RCC 7860 (cell line): ENCODE results near the gene ARHGAP22.
A peak's percentile ranks its signal among the peaks of the same experiment; 100 is the strongest.

ENCODE experiments used
- DNase-seq: peaks from one replicate; pipeline ENCODE4 v3.0.0-alpha.2; 2015; ENCODE audit warnings: low spot score
- FAIRE-seq: peaks from 2 replicates; lab custom pipeline; 2012; peaks lifted over from hg19 to GRCh38; lab: Jason Lieb, UNC

ARHGAP22 gene

DNA sequence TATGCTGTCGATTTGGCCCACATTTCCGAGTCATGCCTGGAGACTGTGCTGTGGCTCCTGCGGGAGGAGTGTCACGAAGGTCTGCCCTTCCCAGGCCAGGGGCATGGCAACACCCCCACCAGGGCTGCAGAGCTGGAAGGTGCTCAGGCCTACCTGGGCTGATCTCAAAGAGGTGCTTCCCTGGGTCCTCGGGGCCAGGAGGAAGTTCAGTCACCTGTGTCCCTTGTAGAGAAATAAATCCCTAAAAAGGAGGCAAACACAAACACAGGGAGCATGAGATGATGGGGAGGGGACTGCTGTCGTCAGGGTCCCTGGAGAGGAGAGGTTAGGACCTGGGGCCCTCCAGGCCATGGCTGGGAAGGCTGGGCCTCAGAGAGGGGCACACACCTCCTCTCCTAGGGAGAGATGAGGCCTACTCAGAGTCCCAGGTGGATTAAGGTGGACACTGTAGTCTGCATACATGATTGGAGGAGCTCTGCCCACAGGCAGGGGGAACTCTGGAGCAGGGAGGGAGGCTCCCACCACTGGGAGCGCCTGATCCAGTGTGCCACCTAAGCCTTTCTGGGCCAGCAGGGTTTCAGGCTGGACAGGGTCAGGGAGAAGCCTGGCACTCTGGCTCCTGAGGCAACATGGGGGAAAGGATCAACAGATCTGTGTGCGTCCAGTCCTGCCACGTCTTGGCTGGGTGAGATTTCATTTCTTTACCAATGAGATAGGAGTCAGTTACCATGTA, 49.4 kb downstream of the ARHGAP22 start:
- DNase-seq, result no peak
- FAIRE-seq, result no peak

DNA sequence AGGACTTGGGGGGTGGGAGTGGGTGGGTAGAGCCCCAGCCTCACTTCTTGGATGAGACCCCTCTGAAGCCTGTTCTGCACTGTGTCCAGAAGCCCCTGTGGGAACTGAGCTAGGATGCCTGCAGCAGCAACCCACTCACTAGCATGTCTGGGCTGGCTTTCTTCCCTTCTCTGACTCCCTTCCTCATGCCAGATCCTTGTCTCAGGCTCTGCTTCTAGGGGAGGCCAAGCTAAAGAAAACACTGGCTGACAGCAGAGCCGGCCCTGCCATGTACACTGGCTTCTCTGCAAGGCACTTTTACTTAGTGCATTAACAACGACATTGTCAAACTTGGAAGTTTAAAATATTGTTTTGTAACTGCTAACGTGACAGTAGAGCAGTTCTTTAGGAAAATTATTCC, 50.2 kb downstream of the ARHGAP22 start:
- DNase-seq (no peak), FAIRE-seq (no peak)

DNA sequence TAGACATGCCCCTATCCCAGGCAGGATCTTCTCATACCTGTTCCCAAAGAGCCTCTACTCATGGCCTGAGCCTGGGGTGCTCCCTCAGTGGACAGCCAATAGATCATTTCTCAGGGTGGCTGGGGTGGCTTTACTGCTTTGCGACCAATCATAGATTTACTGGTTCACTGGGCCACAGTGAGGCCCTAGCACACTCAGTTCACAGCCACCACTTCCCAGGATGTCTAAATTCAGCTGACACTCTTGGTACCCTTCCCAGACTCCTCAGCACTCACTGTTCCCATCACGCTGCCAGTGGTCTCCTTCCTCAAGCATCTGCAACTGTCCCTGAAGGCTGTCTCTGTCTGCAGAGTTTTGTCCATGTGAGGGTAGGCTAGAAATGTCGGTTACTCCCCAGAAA, 50.6 kb downstream of the ARHGAP22 start:
- no peak for DNase-seq
- no peak for FAIRE-seq

DNA sequence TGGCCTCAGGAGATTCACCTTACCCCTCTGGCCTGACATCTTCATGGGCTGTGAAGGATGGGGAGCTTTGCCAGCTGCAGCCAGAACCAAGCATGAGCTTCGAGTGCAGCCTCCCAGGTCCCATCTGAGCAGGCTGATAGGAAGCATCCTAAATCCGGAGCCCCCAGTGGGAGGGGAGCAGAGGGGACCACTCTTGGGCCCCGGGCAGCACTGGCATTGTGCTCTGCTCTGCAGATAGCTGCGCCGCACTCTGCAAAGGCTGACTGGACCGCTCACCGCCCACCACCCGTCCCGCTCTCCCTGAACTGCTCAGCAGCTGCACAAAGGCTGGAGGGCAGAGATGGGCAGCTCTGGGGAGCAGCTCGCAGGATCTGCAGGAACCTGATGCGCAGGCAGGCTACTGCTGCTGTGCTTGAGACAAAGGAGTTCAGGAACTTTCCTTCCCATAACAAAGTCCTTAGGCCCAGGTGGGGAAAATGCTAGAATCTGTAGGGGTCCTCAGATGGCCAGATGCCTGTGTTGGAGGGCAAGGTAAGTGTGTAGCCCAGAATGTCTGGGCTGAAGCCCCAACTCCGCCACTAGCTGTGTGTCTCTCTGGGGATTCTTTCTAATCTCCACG, 51.8 kb downstream of the ARHGAP22 start:
- no peak for FAIRE-seq

DNA sequence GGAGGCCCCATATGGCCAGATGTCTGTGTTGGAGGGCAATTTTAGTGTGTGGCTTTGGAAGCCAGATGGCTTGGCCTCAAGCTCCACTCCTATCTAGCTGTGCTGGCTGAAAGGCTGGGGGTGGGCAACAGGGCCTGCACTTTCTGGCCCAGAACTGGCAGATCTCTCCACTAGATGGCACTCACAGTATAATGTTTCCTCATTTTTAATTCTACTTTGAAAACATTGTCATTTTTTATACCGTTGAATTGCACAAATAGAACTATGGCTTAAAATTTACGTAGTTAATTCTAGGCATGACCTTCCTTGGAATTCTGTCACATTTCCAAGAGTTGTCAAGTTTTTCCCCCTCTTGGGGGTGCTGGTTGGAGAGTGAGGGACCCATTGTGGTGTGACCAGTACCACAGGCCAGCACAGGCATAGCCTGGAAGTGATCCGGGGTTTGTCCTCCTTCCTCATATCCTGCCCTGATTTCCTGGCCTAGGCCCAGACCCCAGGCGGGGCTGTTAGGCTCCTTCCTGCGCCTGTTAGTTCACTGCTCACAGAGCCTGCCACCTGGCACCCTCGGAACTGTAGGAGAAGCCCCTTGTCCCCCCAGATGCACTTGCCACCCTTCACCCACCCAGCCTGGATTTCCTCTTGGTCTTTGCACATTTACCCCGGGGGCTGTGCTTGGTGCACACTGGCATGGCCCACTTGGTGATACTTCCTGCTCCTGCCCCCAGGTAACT, 52.8 kb downstream of the ARHGAP22 start:
- peak; percentile 61 for DNase-seq
- no peak for FAIRE-seq

More for the DNA sequence above, 51.8 kb downstream of the ARHGAP22 start:
- DNase-seq, result no peak

GRCh38 chr10:48550977-48551376, 53.9 kb downstream of the ARHGAP22 start:
- no peak for DNase-seq

DNA sequence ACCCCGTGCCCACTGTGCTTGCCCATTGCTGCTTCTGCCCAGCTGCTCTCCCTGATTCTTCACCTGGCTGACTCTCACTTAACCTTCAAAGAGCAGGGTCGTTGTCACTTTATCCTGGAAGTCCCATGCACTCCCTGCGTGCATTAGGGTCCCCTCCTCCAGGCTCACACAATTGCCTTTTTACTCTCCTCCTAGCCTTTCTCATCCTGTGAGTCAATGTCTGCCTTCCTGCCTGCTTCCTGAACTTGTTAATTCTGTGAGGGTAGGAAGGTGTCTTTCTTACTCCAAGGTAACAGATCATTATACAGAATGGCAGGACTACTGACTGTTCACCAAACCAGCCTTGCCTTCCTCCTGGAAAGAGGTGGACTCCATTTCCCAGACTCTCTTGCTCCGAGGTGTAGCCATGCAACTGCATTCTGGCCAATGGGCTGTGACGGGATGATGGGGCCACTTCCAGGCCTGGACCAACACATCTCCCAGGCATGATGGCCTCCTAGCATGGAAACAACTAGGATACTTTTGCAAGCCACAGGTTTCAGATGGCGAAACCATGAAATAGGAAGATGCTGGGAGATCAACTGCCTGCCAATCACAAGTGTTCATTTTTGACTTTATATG, 54.7 kb downstream of the ARHGAP22 start:
- no peak for FAIRE-seq
- DNase-seq, result no peak

More at GRCh38 chr10:48550977-48551376, 53.9 kb downstream of the ARHGAP22 start:
- no peak for FAIRE-seq

GRCh38 chr10:48549236-48549635, 55.6 kb downstream of the ARHGAP22 start:
- no peak for FAIRE-seq
- DNase-seq, result no peak

DNA sequence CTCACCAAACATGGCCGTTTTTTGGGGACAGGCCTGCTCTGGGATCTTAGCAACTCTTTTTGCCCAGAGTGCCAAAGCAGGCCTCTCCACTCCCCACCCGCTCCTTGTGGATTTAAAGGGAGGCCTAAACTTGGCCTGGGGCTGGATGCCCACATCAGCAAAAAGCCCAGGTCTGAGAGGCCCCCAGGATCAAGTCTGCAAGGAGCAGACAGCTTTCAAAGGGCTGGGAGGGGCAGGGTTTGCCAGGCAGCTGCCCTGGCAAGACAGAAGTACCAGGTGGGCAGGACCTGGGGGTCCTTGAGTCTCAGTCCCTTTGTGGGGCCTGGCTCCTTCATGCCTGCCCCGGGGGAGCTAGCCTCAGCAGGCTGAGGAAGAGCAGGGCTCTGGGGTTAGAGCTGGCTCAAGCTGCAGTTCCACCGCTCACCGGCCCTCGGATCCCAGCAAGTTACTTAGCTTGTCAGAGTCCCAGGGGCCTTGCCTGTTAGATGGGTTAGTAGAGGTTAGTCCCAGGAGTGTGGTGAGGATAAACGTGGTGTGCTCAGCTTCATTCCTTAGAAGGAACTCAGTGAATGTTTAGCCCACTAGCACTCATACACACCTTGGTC, 56.2 kb downstream of the ARHGAP22 start:
- no peak for FAIRE-seq

GRCh38 chr10:48547981-48548380, 56.9 kb downstream of the ARHGAP22 start:
- DNase-seq, result no peak
- FAIRE-seq, result no peak

More for the DNA sequence above, 56.2 kb downstream of the ARHGAP22 start:
- DNase-seq, result no peak

DNA sequence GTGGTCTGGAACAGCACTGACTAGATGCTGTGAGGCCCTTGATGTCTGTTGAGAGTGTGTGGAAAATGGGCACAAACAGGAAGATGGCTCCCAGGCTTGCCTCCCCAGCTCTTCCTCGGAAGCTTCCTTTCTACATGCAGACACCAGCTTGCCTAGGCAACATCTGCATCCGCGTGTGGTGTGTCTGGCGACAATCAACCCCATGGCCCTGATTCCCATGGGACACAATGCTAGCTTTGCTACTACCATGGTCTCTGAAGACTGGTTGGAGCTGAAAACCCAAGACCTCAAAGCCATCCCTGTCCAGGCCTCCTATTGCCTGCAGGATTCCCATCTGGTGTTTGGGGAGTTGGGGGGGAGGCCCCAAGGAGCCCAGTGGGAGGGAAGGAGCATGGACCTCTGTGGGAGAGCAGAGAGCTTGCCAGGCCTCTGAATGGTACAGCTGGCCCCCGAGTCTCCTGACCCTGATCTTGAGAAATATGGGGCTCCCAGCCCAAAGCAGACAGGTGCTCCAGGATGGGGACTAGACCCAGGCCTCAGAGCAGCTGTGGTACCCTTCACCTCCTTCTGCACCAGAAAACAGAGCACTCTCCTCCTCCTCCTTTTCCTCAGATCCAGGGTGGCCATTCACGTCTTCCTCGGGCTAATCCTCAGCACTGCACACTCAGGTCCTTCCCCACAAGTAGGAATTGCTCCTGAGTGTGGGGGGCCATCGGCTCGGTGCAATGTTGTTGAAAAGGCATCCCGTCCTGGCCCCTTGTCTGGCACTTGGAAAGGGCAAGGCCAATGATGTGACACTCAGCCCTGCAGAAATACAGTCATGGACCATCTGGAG, 57.6 kb downstream of the ARHGAP22 start:
- DNase-seq, result no peak
- no peak for FAIRE-seq

DNA sequence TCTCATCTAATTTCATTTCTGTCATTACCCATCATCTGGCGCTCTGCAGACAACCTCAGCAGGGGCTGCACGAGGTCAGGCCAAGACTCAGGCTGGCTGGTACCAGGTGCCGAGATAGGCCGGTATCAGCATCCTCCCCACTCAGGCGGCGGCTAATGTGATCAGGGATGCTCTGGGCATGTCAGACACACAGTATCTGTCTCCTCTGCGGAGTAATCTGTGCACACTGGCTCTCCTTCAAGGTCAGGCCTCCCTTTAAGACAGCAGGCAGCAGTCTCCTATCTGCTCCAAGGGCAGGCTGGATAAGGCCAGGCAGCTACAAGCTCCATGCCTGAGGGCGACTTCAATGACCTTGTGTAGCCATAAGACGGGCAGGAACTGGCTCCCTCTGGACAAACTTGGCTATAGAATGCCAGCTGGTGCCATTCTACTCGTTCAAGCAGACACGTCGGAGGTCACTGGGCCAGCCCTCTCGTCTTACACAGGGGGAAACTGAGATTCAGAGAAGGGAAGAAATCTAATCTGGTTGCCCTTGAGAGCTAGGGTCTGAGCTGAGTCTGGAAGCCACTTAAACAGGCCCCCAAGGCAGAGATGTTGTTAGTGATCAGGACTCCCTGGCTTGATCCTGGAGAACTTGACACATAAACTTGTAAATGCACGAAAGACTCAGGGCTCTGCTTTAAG, 59.3 kb downstream of the ARHGAP22 start:
- DNase-seq (no peak), FAIRE-seq (no peak)

GRCh38 chr10:48543182-48543844, 61.6 kb downstream of the ARHGAP22 start:
- FAIRE-seq (no peak), DNase-seq (no peak)

DNA sequence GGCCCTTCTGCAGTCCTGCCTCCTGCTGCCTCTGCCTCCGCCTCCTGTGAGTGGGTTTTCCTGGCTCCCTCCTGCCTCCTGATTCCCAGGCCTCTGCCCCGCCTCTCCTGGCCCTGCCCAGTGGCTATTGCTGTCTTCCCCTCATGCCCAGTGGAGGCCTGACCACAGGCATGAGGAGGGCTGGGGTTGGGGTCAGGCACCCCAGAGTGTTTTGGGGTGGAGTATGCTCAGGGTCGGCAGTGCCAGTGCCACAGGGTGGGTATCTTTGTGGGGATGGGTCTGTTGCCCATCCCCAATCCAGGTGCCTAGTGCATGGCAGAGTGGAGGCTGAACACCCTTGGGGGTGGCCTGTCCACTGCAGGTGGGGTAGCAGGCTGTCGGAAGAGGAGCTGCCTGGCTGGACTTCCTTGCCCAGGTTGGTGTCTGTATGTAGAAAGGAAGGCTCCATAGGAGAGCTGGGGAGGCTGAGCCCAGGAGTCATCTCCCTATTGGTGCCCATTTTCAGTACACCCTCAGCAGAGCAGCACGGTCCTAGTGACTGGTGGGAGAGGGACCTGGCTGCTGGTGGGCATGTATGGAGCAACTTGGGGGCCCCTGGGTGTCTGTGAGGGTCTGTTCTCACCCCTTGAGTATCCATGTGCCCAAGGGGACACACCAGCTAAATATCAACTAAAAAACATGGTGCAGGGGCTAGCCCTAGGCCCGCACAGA, 62.2 kb downstream of the ARHGAP22 start:
- FAIRE-seq, result no peak

DNA sequence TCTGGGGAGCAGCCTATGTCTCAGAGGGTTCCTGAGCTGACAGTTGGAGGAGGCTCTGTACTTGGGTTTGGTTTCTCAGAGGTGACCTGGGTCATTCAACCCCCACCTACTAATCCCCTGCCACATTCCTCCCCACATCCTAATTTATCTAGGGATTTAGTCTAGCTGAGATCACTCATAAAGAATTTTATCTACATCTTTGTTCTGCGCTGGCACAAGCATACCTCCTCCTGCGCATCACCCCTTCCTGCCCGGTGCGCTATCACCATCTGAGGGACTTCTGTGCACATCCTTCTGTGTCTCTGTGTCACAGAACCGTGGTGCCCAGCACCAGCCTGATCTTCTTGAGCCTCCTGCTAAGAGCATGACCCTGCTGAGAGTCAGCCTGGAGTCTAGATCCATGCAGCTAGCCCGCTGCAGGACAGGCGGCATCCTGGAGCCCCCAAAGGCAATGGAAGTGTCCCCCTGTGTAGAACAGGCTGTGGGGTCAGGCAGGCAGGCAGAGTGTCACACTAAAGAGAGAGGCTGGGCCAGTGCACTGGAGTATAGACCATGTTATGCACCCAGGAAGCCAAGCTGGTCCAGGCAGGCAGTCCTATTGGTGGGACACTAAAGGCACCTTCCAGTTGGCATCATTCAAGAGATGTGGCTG, 63.6 kb downstream of the ARHGAP22 start:
- FAIRE-seq (no peak), DNase-seq (peak; percentile 11)

More for the DNA sequence above, 62.2 kb downstream of the ARHGAP22 start:
- DNase-seq, result no peak

- no peak for DNase-seq
- no peak for FAIRE-seq
Measured at GRCh38 chr10:48538611-48539010, 66.3 kb downstream of the ARHGAP22 start.

DNA sequence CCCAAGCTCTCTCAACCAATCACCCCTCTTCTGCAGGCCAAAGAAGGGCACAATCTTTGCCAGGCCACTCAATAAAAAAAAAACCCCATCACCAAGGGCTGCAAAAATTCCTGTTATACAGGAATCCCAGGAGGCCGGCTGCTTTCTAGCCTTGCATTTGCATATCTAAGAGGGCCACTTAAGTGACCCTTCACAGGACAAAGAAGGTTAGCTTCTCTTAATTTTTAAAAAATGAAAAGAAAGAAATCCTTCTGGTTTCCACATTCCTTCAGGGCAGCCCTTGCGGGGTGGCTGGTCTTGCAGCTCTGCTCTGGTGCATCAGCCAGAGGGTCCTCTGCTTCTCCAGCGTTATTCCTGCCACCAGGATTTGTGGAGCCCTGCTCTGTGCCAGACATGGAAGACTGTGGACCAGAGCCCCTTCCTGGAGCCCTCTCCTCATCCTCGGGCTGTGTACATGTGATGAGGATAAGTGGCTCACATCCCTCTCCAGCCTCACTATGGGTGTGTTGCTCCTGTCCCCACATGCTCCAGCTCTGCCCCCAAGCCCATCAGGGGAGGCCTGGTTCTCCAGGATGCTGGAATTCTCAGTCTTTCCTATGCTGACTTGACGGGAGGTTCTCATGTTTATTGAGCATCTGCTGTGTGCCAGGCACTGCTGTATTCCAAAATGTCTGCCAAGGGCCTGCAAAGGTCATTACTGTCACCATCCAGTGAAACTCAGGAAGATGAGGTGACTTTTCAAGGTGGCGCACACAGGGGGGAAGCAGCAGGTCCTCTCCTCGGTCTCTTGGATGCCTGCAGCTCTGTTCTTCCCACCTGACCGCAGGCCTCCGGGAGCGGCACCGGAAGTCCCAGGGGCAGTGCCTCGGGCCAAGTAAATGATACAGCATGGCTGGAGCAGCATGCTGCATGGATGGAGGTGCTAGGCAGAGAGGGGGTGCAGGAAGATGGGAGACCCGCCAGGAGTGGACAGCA, 67.7 kb downstream of the ARHGAP22 start:
- FAIRE-seq, result no peak
- DNase-seq, result no peak
